GM10266 (cell line): ENCODE data around the gene UBALD1.
"Not testable (repeated sequence)": the region's sequence is repeated elsewhere in the genome, so short reads cannot be mapped to it uniquely, and the experiment has no call there.

Experiments
- DNase-seq: peaks from one replicate; pipeline ENCODE4 v3.0.0; 2012; ENCODE audit errors: extremely low spot score
- CTCF ChIP-seq: IDR thresholded peaks from 2 replicates; pipeline ENCODE4 v1.5.1; 2012; ENCODE audit warnings: mild to moderate bottlenecking, low read depth; ENCODE audit not compliant: control insufficient read depth, insufficient read depth; ENCODE audit errors: missing control alignments

The UBALD1 gene

GRCh38 chr16:4580250-4580649, 34.4 kb downstream of the UBALD1 start:
- no peak for DNase-seq
- no peak for TF ChIP-seq CTCF

- DNase-seq = no peak
Measured at GRCh38 chr16:4578961-4579530, 35.6 kb downstream of the UBALD1 start.

GRCh38 chr16:4576008-4576407, 38.7 kb downstream of the UBALD1 start:
- no peak for TF ChIP-seq CTCF

More at GRCh38 chr16:4578961-4579530, 35.6 kb downstream of the UBALD1 start:
- no peak for TF ChIP-seq CTCF

GRCh38 chr16:4574919-4575705, 39.6 kb downstream of the UBALD1 start:
- DNase-seq = no peak
- TF ChIP-seq CTCF = no peak

More at GRCh38 chr16:4576008-4576407, 38.7 kb downstream of the UBALD1 start:
- no peak for DNase-seq

GRCh38 chr16:4573926-4574325, 40.8 kb downstream of the UBALD1 start:
- DNase-seq = not testable (repeated sequence)

GRCh38 chr16:4572715-4573114, 42.0 kb downstream of the UBALD1 start:
- DNase-seq = no peak
- TF ChIP-seq CTCF = no peak

- no peak for DNase-seq
- TF ChIP-seq CTCF = no peak
Measured at GRCh38 chr16:4570688-4571321, 43.9 kb downstream of the UBALD1 start.
